HG02623 (cell line): ENCODE results near the gene PTRHD1.
"Not testable (repeated sequence)": the region's sequence is repeated elsewhere in the genome, so short reads cannot be mapped to it uniquely, and the experiment has no call there.

ENCODE experiments used
- ATAC-seq: cut with Tn5 transposase; IDR thresholded peaks from one replicate; pipeline ENCODE4 v1.9.1; 2021; ENCODE audit warnings: moderate library complexity; ENCODE audit not compliant: unreplicated experiment

Gene PTRHD1

DNA sequence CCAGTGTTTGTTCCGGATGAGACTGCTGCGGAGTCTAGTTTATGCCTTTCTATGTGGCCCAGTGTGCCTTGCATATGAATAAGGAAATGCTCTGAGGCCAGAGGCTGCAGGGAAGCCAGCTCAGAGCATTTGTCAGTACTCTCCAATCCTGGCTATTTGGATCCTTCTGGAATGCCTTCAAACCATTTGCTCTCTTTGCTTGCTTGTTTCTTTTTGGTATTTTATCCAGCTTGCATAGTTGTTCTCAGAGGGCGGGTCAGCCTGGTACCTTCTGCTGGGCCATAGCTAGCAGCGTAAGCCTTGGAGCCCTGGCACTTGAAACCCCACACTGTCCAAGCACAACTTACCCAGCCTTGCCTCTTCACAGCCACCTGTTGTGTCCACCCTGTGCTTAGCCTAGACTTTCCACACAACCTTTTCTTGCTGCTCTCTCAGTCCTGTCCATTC, 20.5 kb upstream of the PTRHD1 start:
- ATAC-seq, result no peak

DNA sequence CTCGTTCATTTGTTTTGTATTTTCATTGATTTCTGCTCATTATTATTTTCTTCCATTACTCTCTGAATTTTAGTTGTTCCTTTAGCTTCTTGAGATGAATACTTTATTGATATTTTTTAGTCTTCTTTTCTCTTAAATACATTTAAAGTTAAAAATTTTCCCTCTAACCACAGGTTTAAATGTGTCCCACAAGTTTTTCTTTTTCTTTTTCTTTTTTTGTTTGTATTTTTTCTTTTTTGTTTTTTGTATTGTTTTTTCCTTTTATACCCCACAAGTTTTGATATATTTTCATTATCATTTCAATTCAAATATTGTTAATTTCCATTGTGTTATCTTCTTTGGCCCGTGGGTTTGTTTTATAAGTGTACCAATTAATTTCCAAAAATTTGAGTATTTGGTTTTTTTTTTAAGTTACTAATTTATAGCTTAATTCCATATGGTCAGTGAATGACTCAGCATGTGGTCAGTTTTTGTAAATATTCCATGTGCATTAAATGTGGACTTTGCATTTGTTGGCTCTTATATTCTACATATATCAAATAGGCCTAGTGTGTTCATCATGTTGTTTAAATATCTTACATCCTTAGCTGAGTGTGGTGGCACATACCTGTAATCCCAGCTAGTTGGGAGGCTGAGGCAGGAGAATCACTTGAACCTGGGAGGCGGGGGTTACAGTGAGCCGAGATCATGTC, 16.3 kb upstream of the PTRHD1 start:
- no peak for ATAC-seq

DNA sequence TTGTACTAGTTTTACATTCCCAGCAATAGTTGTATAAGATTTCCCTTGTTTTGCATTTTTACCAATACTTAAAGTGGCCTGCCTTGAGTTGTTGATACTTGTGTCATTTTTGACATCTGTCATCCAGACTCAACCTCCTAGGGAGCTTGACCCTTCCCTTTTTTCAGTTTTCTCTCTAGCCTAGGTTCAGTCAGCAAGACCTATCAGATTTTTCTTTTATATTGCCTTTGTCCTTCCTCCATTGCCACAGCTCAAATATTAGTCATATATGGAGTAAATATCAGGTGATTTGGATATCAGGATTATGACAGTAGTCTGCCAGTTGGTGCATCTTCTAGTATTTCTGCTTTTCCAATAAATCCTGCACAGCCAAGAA, 13.5 kb upstream of the PTRHD1 start:
- no peak for ATAC-seq

DNA sequence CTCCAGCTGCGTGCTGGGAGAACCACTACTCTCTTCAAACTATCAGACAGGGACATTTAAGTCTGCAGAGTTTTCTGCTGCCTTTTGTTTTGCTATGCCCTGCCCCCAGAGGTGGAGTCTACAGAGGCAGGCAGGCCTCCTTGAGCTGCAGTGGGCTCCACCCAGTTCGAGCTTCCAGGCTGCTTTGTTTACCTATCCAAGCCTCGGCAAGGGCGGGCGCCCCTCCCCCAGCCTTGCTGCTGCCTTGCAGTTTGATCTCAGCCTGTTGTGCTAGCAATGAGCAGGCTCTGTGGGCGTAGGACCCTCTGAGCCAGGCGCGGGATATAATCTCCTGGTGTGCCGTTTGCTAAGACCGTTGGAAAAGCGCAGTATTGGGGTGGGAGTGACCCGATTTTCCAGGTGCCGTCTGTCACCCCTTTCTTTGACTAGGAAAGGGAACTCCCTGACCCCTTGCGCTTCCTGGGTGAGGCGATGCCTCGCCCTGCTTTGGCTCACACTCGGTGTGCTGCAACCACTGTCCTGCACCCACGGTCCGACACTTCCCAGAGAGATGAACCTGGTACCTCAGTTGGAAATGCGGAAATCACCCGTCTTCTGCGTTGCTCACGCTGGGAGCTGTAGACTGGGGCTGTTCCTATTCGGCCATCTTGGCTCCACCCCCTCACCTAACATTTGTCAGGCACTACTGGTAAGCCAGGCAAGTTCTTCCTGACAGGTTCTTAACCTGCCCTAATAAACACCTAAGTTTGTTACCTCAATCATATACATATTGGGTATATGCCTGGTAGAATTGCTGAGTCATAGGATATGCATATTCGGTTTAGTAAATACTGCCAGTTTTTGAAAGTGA, 12.8 kb upstream of the PTRHD1 start:
- ATAC-seq, result not testable (repeated sequence)

DNA sequence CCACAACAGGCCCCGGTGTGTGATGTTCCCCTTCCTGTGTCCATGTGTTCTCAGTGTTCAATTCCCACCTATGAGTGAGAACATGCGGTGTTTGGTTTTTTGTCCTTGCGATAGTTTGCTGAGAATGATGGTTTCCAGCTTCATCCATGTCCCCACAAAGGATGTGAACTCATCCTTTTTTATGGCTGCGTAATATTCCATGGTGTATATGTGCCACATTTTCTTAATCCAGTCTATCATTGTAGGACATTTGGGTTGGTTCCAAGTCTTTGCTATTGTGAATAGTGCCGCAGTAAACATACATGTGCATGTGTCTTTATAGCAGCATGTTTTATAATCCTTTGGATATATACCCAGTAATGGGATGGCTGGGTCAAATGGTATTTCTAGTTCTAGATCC, 7.3 kb upstream of the PTRHD1 start:
- not testable (repeated sequence) for ATAC-seq

DNA sequence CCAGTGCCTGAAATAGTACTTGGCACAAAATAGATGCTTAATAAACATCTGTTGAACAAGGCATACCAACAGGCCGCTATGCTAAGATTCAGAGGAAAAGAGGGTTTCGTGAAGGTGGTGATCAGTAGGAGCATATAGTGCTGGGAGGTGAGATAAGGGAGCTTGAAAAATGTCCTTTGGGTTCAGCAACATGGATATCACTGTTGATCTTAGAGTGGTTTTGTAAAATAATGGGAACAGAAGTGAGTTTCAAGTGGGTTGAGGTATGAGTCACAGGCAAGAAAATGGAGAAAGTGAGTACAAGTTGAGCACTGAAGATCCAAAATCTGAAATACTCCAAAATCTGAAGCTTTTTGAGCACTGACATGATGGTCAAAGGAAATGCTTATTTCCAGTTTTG, 4.5 kb upstream of the PTRHD1 start:
- ATAC-seq, result no peak

DNA sequence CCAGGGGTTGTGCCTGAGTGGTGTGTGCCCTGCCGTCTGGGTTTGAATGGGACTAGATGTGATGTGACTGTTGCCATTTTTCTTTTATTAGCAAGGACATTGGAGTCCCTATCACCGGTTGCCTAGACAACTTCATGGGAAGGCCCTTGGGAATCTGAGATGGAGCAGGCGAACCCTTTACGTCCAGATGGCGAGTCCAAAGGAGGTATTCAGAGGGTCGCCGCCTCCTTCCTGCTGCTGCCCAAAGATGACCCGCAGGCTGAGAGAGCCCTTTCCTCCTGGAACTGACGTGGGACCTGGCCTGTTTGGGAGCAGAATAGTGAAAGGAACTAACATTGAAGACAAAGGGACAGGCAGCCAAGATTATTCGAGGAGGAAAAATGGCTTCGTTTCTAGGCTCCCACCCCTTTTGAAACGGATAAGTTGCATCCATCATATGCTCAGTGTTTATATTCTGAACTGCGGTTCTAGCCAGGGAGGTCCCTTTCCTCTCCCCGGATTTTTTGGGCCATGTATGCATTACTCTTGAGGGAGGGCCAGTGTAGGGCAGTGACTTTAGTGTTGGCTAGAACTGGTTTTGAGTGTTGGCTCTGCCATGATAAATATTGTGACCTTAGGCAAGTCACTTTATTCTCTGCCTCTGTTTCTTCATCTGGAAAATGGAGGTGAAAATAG, 707 bp upstream of the PTRHD1 start:
- ATAC-seq, result no peak

DNA sequence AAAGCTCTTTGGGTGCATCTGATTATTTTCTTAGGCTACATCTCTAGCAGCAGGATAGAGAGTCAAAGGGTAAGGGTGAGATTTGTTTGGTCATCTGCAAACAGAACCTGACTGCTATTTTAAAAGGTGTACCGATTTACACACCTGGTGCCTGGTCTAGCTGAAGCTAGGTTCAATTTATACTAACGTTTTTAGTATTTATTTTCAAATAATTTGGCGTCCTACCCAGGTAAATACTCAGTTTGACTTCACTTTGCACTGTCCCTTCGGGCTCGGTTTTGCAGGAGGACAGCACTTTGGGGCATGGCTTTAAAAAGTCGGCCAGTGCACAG, 683 bp downstream of the PTRHD1 start:
- ATAC-seq, result no peak

DNA sequence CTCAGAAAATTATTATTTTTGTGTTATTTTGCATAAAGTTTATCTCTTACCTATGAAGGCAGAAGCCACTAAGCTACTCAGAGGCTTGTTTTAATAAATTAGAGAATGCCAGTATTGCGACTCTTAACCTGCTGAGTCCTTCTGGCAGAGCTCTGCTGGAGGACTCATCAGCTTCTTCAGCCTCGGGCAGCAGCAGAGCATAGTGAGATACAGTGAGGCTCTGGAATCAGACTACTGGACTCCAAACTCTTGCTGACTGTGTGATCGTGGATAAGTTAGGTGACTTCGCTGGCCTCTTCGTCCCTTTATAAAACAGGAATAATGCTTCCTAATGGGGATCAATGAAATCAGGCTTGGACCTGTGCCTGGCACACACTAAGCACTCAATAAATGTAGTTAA, 1.7 kb downstream of the PTRHD1 start:
- ATAC-seq, result no peak

DNA sequence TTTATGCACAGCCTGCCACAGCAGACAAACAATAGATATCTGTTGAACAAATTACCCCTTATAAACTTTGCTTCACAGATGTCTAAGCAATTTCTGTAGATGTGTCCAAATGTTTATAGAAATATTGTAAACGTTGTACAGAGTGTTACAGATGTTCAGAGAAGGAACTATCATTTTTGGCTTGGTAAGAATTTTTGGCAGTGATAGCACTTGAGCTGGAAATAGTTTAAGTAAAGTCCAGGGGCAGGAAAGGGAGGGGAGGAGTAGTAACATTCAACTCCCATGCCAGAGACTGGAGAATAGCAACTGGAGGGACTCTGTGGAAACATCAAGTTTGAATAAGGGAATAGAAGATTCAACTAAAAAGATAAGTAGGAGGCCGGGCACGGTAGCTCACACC, 4.4 kb downstream of the PTRHD1 start:
- ATAC-seq, result no peak

DNA sequence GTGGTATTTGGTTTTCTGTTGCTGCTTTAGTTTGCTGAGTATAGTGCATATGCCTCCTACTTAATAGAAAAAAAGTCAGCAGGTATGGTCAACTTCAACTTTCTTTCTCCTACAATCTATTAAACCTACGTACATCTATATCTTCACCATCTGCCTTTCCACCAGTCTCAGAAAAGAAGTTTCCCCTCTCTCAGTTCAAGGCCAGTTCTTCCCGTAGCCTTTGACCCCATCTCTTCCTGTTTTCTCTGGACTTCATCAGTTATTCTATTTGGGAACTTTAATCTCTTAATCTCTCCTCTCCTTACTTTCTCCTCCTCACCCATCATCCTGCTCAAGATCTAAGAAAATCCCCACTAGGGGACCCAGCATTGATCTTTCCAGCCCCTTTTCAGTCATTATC, 5.7 kb downstream of the PTRHD1 start:
- no peak for ATAC-seq

DNA sequence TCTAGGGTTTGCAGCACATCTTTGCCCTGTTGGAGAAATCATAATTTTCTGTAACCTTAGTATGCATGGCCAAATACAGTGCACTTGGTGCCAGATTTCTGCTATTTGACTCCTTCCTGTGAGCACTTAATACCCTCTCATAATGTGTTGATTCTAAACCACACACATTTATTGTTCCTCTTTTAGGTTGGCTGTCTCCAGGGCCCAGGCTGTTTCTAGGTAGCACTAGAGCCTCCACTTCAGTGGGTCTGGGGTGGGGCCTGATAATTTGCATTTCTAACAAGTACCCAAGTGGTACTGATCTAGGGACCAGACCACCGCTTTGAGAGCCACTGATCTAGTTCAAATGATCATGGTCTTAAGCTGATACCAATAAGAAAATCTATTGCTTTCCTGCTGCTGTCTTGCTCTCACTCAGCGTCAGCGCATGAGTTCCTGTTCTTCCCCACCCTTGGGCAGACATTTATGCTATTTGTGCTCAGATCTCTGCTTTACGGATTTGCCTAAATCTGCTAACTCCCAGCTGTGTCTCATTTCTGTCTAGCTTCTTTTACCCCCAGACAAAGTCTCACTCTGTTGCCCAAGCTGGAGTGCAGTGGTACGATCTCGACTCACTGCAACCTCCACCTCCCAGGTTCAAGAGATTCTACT, 7.4 kb downstream of the PTRHD1 start:
- ATAC-seq, result peak; percentile 75

DNA sequence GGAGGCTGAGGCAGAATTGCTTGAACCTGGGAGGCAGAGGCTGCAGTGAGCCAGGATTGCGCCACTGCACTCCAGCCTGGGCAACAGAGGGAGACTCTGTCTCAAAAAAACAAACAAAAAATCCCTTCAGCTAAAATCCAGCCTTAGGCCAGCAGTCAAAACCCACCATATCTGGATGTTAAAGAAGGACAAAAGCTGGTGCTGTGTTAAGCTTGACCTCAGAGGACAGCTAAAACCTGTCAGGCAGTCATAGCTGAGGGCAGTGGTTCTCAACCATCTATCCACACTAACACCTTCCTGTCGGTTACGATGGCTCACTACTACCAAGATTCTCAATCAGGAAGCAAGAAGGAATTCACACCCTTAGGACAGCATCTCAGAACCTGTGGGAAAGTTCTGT, 9.6 kb downstream of the PTRHD1 start:
- no peak for ATAC-seq

DNA sequence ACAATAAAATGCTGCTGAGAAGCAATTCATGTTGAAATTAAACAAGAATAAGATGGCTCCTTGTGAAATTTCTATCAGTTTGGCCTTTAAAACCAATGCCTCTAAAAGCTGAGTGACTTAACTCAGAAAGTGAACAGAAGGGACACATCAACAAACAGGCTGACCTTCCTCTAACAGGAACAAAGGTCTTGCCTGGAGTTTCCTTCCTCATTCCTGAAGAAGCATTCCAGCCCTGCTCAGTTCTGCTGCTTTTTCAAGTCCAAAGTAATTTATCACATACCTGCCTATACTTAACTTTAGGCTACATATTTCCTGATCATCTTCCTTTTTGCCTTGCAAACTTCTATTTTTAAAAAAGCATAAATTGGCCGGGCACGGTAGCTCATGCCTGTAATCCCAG, 14.1 kb downstream of the PTRHD1 start:
- ATAC-seq, result no peak

DNA sequence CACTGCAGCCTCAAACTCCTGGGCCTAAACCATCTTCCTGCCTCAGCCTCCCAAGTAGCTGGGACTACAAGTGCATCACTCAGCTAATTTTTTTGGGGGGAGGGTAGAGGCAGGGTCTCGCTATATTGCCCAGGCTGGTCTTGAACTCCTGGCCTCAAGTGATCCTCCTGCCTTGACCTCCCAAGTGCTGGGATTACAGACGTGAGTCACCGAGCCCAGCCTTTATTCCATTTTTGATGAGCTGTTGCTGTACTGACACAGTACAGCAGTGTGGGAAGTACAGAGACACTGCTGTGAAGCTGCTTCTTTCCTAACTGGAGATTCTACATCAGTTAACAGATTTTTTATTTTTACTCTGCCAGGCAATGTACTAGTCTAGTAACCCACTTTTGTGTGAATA, 18.8 kb downstream of the PTRHD1 start:
- ATAC-seq, result no peak

DNA sequence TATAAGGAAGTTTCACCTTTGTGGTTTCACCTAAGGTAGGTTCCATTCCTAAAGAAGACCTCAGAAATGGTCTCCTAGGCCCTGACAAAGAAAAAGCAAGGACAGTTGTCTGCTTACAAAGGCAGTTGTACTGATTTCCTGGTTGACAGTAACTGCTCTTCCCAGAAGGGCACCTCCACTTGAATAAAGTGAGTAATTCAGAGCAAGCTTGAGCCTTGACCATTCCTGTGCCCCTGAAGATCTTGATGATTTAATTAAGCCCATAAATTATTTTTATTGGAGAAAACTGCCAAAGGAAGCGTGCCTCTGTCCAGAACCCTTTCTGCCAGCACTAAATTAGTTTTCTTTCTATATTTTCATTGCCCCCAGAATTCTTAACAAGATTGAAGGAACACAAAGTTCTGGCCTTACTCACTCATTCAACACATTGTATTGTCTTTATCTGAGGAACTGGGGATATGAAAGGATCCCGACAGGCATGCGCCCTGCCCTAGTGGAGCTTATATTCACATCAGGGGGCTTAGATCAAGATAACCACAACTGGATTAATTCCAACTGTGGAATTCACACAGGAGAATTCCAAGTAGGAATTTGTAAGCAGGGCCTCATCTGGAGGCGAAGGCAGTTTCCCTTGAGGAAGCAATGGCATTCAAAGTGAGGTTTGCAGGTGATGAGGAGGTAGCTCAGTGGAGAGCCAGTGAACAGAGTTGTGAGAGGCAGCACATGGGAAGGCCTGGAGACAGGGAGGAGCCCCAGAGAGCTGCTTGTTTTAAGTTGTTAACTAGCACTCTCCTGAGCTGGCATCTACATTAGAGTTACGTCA, 21.2 kb downstream of the PTRHD1 start:
- ATAC-seq, result no peak

DNA sequence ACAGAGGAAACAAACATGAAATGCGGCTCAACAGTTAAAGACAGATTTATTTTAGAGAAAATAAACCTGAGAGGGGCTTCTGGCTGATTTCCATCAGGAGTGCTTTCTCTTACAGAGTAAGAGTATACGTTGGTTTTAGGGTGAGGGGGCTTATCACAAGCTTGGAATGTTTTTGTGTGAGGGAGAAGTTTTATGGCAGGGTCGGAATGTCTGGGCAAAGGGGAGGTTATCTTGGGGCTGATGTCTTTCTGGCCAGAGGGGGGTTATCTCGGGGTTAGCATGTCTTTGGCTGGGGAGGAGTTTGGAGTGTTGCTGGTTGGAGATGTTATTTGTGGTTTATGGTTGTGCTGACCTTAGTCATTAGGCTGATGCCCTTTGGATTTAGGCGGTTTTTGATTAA, 22.1 kb downstream of the PTRHD1 start:
- no peak for ATAC-seq

DNA sequence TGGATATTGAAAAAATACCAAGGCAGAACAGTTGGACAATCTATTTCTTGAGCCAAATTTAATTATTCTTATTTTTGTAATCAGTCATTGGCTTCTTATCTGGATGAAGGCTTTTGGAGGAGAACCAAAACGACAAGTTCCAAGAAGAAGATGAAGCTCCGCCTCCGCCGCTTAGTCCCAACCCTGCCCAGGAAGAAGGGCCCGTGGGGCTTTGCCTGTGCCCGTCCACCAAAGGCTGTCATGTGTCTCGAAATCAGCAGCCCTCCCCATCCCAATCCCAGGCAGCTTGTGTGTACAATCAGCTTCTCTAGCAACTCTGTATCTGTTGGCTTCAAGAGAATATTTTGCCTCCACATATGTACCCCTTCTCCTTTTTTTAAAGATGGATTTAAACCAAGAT, 24.6 kb downstream of the PTRHD1 start:
- no peak for ATAC-seq

DNA sequence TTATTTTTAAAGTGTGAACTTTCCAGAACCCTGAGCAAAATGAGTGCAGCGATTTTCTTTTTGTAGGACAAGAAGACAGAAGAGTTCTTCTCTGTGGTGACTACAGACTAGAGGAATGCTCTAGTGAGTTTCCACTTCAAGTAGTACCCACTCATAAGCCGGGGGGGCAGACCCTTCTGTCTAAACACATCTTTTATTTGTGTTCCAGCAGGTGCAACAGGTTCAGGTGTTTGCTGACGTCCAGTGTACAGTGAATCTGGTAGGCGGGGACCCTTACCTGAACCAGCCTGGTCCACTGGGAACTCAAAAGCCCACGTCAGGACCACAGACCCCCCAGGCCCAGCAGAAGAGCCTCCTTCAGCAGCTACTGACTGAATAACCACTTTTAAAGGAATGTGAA, 25.2 kb downstream of the PTRHD1 start:
- no peak for ATAC-seq

DNA sequence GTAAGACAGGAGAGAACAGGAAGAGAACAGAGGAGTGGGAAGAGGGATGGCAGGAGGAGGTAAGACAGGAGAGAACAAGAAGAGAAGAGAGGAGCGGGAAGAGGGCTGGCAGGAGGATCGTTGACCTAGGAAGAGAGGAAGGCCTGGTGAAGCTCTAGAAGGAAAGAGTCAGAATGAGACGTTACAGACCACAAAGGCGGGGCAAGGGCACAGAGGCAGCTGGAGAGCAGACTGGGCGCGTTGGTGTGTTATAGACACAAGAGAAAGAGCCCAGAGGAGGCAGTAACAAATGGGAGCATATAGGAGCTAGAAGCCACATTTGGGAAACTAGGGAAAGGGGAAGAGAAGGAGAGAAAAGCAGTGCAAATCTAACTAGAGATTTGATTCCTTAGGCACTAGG, 26.6 kb downstream of the PTRHD1 start:
- ATAC-seq, result no peak

DNA sequence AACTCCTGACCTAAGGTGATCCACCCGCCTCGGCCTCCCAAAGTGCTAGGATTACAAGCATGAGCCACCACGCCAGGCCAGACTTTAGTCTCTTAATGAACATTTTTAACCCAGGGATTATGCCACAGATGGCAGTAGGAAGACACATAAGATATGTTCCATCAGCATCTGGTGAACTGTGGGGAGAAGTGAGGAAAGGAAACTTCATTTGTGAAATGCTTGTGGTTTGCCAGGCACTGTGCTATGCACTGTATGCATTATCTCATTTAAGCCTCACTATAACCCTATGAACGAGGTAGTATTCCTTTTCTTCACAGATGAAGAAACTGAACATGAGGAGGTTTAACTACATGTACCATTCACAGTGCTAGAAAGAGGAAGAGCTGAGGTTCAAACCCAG, 29.3 kb downstream of the PTRHD1 start:
- ATAC-seq, result no peak
